Pancreas (tissue), 10 donors: Measurements from ENCODE around the gene ARHGAP28. TPM values are rescaled to one million over a fixed set of nuclear protein-coding genes. Genes with fewer than 3 reads are reported as not detected.

Experiments used
- ATAC-seq, 4 donors: fragments of 200-7000 bp; cut with Tn5 transposase; one replicate each; pipeline versions ENCODE4 v1.8.0 to v1.9.1; 2020; ENCODE audit warnings: mild to moderate bottlenecking in 4 of 4, moderate library complexity in 4 of 4
- DNase-seq, 6 donors: peaks; one replicate each; pipeline ENCODE4 v3.0.0-alpha.2; 2020
- FAIRE-seq: peaks from 2 replicates; lab custom pipeline; 2012; peaks lifted over from hg19 to GRCh38; lab: Jason Lieb, UNC
- H3K27ac ChIP-seq, 4 donors: fragments of 200-600 bp; sonication (generic); 1 replicate in 3 of 4; 2 replicates in 1 of 4; pipeline versions ENCODE4 v1.5.0 to v1.8.0; 2020
- H3K27me3 ChIP-seq, 4 donors: fragments of 200-600 bp; one replicate each; pipeline ENCODE4 v1.8.0; 2021
- H3K36me3 ChIP-seq, 3 donors: fragments of 200-600 bp; sonication (generic) in 1 of 3; one replicate each; pipeline versions ENCODE4 v1.5.0 to v1.8.0; 2020 to 2021
- H3K4me1 ChIP-seq, 3 donors: fragments of 200-600 bp; one replicate each; pipeline ENCODE4 v1.8.0; 2021
- H3K4me3 ChIP-seq, 4 donors: fragments of 200-600 bp; sonication (generic) in 2 of 4; one replicate each; pipeline versions ENCODE4 v1.5.0 to v1.8.0; 2020 to 2021
- H3K9me3 ChIP-seq, 4 donors: fragments of 200-600 bp; one replicate each; pipeline ENCODE4 v1.8.0; 2021
- CTCF ChIP-seq, 4 donors: fragments of 200-600 bp; sonication (generic) in 3 of 4; IDR thresholded peaks; one replicate each; pipeline versions ENCODE4 v1.5.0 to v1.8.0; 2021; ENCODE audit warnings: antibody characterized with exemption in 4 of 4
- WGBS, 2 donors: extraction: QIAGEN DNeasy Blood & Tissue Kit; methylation state at CpG; one replicate each; pipeline ENCODE4 v1.1.7; 2013; 5-methylcytosine and 5-hydroxymethylcytosine counted together
- intact Hi-C, 3 donors: fragments of 100-400 bp; cut with DNase I; formaldehyde crosslinking; loops; one replicate each; pipeline versions ENCODE4 v1.11.1 to v1.14.2; 2022
- polyA plus RNA-seq, 2 donors: library from polyadenylated mRNA; stranded (reverse); fragments of 200-250 nt; gene quantifications; one replicate each; pipeline ENCODE4 v1.2.3, GENCODE V29; 2013
- total RNA-seq, 6 donors: library from RNA; stranded (reverse); fragmentation: NEBNext Ultra II Directional in 4 of 6; extraction: Animal tissue kit (Norgen Biotek cat#: 25700) in 4 of 6; gene quantifications; one replicate each; pipeline versions ENCODE4 v1.2.1 to v1.2.4, GENCODE V29; 2021 to 2023
- donor health status: healthy with polysubstance abuse.
- donor health status: DM: no; HTN: no; CAD: no; lungs with moderate emphysema.
- donor health status: DM: no; HTN: no; CAD: no.
- donor health status: control.
- donor health status: control.
- donor health status: Bipolar disorder and iron deficiency.
- donor health status: DM: yes; HTN: yes; CAD: no.
- donor health status: DM: no; HTN: no; CAD: no.
- donor health status: DM: no; HTN: no; CAD: no.
- donor health status: DM: yes; HTN: yes; CAD: no.

The ARHGAP28 gene
- total and polyA plus RNA-seq, 8 donors = 0.91 to 9.9 (median 6.9) TPM

DNA sequence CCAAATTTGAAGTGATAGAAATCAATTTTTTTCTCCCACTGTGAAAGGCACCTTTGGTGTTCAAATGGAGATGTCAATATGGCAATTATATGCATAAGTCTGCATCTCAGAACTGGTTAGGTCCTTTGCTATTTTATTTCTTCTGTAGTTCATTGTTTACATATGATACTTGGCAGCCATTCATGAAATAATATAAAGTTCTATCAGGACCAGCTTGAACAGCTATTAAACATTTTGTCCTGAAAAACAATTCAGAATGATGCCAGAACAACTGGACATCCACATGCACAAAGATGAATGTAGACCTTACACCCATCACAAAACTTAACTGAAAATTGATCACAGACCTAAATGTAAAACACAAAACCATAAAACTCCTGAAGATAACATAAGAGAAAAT, 41.8 kb upstream of the ARHGAP28 start:
- no peak overlapping the region for H3K4me3 ChIP-seq
- no peak for DNase-seq
- H3K27ac ChIP-seq = no peak overlapping the region
- no peaks in the 10 kb centered on the region for H3K36me3 ChIP-seq
- no peak for ATAC-seq
- intact Hi-C loops = no loop called here
- H3K4me1 ChIP-seq = no peaks in the 10 kb centered on the region
- H3K27me3 ChIP-seq = no peaks in the 10 kb centered on the region
- H3K9me3 ChIP-seq = no peaks in the 10 kb centered on the region
- no peak for TF ChIP-seq CTCF (IDR thresholded peaks at IDR 0.05)
- no peak for FAIRE-seq

GRCh38 chr18:6708890-6709289, 20.6 kb upstream of the ARHGAP28 start:
- Histone ChIP-seq H3K36me3 (no peaks in the 10 kb centered on the region), H3K4me3 (no peak overlapping the region), H3K9me3 (no peaks in the 10 kb centered on the region), H3K27me3 (no peaks in the 10 kb centered on the region), H3K27ac (no peak overlapping the region), H3K4me1 (no peaks in the 10 kb centered on the region)
- WGBS, 2 donors = 86 to 96% methylated on average over 1 of the region's 1 CpG
- no peak for FAIRE-seq
- no peak for ATAC-seq
- no peak for TF ChIP-seq CTCF (IDR thresholded peaks at IDR 0.05)
- intact Hi-C loops = no loop called here
- no peak for DNase-seq

- no peak for ATAC-seq
- H3K27me3 ChIP-seq = no peaks in the 10 kb centered on the region
- H3K27ac ChIP-seq = no peak overlapping the region
- no peak for DNase-seq
- WGBS, 2 donors = 51 to 93% methylated on average over 1 of the region's 1 CpG
- H3K9me3 ChIP-seq = no peaks in the 10 kb centered on the region
- H3K4me1 ChIP-seq = no peaks in the 10 kb centered on the region
- no peak overlapping the region for H3K4me3 ChIP-seq
- no peak for FAIRE-seq
- no peak for TF ChIP-seq CTCF (IDR thresholded peaks at IDR 0.05)
- H3K36me3 ChIP-seq = no peaks in the 10 kb centered on the region
- intact Hi-C loops = no loop called here
Measured at GRCh38 chr18:6711467-6711866, 18.0 kb upstream of the ARHGAP28 start.

- Histone ChIP-seq H3K4me3 (no peak overlapping the region), H3K27me3 (no peaks in the 10 kb centered on the region), H3K9me3 (no peaks in the 10 kb centered on the region), H3K27ac (no peak overlapping the region), H3K4me1 (no peaks in the 10 kb centered on the region), H3K36me3 (no peaks in the 10 kb centered on the region)
- TF ChIP-seq CTCF (IDR thresholded peaks at IDR 0.05) = no peak
- FAIRE-seq = no peak
- DNase-seq = no peak
- no peak for ATAC-seq
- intact Hi-C loops = no loop called here
- 98 to 100% methylated on average over 1 of the region's 1 CpG for WGBS, 2 donors
Measured at GRCh38 chr18:6712401-6712800, 17.1 kb upstream of the ARHGAP28 start.

DNA sequence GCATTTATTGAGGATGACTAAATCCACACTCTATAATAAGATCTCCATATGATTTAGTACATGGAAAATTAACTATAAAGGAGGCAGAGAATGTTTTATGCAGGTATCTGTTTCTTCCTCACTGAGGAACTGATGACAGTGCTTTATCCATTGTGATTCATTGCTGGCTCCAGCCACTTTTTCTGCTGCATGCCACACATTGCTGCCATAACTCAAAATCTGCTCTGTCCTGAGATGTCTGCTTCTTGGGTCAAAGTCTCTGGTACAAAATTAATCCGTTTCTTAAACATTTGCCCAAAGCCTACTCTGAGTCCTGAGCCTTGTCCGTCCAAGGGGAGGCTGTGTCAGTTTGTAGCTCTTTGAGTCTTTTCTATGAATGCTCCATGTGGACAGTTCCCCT, 15.5 kb upstream of the ARHGAP28 start:
- FAIRE-seq (no peak), DNase-seq (no peak), ATAC-seq (no peak)
- Histone ChIP-seq H3K4me1 (no peaks in the 10 kb centered on the region), H3K4me3 (no peak overlapping the region), H3K27me3 (no peaks in the 10 kb centered on the region), H3K9me3 (no peaks in the 10 kb centered on the region), H3K27ac (no peak overlapping the region), H3K36me3 (no peaks in the 10 kb centered on the region)
- WGBS, 2 donors = 67 to 79% methylated on average over 2 of the region's 2 CpGs
- TF ChIP-seq CTCF (IDR thresholded peaks at IDR 0.05) = no peak
- intact Hi-C loops = no loop called here
